ENCODE measurements around the gene DARS2.
"Not testable (repeated sequence)": the region's sequence is repeated elsewhere in the genome, so short reads cannot be mapped to it uniquely, and the experiment has no call there.

Gene DARS2

DNA sequence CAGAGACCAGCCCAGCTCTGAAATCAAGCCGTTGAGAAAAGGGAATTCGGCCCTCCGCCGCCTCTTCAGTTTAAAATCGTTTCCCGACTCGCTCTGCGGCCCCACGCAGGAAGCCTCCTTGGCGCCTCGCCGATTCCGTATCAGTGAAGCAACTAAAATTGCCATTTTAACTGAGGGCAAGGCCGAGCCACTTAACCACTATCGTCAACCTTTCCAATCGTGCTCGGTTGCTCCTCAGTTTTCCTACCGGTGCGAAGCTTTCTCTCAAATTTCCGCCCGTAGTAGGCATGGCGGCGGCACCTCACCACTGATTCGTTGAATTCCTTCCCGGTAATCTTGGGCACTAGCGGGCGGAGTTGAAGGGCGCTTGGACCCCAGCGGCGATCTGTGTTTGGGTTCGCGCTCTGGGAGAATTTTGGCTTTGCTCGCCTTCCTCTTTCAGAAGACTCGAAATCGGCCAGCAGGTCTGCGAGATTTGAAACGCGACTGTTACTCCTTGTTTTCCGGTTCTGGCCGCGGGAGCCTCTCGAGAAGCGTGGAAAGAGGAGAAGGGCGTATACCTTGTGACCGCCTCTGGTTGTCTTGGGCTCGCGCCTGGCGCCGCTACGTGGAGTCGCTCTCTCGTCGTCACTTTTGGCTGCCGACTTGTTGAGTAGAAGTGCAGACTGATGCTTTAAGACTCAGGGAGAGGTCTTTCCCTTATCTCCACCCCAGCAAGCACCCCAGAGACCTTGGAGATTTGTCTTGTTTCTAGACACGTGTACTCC, at the start of gene DARS2, which contains the start of gene CENPL:
TSS of gene DARS2 (plus strand) at position 359 of the 767 bp plus-strand sequence. CDS start 557 bp downstream, outside the sequence.
TSS of gene CENPL (minus strand) at position 569 of the 767 bp plus-strand sequence. CDS start 13,584 bp downstream, outside the sequence.
- peak; percentile 99 for DNase-seq

GRCh38 chr1:173775578-173776226, 48.8 kb upstream of the DARS2 start:
- peak; percentile 22 for DNase-seq

DNA sequence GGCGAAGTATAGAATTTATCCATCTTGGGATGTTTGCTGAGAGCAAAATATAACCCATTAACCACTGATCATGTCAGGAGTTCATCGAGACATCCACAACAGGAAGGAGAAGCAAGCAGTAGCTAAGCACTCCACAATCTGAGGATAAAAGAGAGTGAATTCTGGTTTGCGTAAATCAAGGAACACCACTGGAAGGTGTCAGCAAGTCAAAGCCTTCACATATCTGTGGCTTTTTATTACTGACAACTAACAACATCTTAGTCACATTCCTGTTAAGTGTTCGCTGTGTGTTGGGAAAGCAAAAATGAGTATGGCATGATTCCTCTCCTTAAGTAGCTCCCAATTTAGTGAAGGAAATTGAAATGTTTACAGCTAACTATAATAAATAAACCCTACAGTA, 44.5 kb upstream of the DARS2 start:
- DNase-seq: no peak

DNA sequence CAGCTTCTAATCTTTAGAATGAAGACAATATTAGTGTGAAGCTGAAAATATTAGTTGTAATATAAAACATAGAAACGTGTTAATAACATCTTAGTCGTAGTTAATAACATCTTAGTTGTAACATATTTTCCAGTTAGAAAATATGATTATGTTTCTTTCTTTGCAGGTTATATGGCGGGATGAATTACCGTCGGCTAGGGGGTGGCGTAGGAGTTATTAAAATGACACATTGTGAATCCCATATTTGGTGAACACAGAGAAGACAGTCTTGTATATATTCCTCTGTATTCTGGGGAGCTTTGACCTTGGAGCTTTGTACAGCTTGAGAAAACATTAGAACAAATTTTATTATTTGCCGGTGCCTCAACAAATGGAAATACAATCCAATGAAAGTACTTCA, 39.5 kb upstream of the DARS2 start:
- DNase-seq: no peak

DNA sequence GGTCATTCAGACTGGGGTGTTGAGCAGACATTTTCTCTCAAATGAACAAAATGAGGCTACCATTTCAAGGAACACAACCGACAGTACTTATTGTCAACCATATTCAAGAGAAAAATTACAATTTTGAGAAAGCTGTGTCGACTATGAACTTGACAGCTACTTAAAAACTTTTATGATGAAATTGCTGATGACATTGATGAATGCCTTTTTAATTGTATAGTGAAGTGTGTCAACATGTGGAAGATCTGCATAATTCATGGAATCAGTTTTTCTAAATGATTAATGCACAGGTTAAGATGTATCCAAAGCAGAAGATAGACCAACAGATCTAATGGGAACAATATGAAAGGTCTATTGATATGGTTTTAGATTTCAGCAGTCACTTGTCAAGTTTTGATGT, 34.6 kb upstream of the DARS2 start:
- DNase-seq: no peak

DNA sequence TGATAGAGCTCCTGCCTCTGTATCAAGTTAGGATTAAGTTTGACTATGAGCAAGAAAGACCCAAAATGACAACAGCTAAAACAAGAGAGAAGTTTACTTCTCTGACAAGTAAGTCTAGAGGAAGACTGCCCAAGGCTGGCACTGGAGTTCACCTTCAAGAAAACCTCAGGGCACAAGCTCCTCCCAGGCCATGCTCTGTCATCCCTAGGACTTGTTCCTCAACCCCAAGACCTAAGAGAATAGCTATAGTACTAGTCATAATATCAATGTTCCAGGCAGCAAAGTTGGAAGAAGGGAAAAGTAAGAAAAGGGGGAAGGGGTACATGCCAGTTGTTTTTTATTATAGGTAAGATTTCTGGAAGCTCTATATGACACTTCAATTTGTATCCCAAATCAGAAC, 26.4 kb upstream of the DARS2 start:
- no peak for DNase-seq

DNA sequence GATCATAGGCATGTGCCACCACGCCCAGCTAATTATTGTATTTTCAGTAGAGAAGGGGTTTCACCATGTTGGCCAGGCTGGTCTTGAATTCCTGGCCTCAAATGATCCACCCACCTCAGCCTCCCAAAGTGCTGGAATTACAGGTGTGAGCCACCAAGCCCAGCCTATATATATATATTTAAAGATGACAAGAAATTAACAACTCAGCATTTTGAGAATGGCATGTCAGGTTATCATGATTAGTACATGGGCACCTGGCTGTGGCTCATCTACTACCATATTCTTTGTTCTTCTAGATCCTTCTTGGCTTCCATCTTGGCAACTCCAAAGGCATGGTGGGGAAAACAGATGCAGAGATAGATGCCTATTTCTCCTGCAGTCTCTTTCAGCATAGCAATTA, 24.5 kb upstream of the DARS2 start:
- not testable (repeated sequence) for DNase-seq

GRCh38 chr1:173802961-173803360, 21.5 kb upstream of the DARS2 start:
- DNase-seq: no peak

- not testable (repeated sequence) for DNase-seq
Measured at GRCh38 chr1:173813654-173814053, 10.8 kb upstream of the DARS2 start.

DNA sequence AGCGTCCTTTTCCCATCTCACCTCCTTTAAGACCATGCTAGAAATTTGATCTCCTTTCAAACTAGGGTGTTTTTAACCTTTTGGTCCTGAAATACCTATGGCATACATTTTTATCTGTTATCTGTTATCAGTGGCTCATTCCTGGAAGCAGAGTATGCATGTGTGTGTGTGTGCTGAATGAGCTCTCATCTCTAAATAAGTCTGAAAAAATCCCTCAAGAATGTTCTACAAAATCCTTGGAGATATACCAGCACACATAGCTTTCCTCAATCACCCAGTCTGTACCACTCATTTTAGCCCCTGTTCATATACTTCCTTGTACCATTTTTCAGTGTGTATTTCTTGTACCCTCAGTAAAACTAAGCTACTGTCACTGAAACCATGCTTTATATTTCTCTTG, 6.0 kb upstream of the DARS2 start:
- DNase-seq: no peak

DNA sequence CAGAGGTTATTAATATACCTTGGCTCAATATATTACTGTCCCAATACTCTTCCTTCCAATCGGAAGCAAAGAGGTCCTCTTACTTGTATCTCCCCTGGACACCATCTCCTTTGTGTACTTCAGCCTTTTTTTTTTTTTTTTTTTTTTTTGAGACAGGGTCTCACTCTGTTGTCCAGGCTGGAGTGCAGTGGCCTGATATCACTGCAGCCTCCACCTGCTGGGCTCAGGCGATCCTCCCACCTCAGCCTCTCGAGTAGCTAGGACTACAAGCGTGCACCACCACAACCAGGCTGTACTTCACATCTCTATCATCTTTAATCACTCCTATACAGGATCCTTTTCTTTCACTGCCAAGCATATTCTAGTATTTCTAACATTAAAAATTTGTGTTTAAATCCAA, 2.8 kb upstream of the DARS2 start:
- no peak for DNase-seq

DNA sequence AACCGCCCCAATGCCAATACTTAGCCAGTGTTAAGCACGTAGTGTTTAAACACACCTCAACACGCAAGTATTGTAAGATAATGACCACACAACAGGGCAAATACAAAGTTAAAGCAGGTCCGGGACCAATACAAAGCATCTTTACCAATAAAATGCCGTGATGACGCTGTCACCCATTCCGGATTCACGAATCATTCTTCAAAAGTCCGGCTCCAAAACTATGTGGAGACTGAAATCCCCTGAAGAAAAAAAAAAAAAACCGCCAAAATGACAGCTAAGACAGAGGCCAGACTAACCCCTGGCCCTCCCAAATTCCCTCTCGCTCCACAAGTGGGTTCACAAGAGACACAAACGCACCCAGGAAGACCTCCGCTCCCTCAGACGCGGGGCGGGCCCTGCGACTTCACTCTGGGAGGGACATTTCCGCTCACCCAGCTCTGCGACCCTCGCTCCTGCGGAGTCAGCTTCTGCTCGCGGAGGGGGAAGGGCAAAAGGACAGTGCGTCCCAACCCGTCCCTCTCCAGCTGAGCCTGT, 625 bp upstream of the DARS2 start:
- DNase-seq: no peak

DNA sequence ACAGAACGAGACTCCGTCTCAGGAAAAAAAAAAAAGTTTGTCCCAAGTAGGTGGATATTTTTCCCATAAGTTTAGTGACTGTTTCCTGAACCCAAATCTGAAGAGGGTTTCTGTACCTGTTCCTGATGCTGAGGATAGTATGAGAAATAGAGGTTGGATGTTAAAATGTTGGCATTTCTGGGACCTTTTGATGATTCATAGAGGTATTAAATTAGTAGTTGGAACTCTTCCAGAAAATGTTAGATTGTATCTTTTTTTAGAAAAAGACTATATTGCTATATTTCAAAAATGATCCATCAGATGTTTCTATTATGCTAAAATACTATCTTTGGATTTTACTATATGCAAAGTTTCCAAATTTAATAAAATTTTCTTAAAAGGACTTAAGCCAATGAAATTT, 3.1 kb downstream of the DARS2 start:
- DNase-seq: peak; percentile 40

- DNase-seq: no peak
Measured at GRCh38 chr1:173832748-173833147, 8.3 kb downstream of the DARS2 start.

- DNase-seq: no peak
Measured at GRCh38 chr1:173852105-173852504, 27.6 kb downstream of the DARS2 start.

DNA sequence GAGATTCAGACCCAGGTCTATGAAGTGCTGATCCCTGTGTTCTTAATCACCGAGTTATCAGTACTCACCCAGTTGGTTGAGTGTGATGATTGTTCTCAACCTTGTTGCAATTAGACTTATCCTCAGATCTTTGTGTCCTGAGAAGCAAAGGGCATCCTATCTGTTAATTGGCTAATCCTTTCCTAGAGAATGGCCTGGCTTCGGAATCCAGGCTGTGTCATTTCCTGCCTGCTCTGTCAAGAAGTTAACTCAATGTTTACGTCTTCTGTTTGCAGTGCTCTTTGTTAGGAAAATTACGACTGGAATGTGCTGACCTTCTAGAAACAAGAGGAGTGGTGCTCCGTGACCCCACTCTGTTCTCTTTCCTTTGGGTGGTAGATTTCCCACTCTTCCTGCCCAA, 28.6 kb downstream of the DARS2 start:
- no peak for DNase-seq

GRCh38 chr1:173856014-173856413, 31.5 kb downstream of the DARS2 start:
- no peak for DNase-seq

DNA sequence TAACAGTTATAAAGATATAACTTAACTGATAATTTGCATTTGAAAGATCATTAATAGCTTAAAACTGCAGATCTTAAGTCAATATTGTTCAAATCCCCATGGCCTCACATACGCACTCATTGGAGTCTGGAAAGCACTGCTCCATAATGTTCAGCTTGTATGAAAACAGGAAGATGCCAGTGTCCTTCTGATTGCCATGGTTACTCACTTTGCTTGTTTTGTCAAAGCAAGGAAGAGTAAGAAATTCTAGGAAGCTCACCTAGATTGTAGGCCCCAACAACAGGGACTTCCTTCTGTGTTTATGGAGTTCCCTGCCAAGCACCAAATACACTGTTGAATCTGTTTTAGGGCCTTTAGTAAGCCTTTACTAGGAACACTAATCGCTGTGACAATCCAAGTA, 32.4 kb downstream of the DARS2 start:
- DNase-seq: no peak

GRCh38 chr1:173857363-173857917, 33.0 kb downstream of the DARS2 start:
- DNase-seq: no peak

DNA sequence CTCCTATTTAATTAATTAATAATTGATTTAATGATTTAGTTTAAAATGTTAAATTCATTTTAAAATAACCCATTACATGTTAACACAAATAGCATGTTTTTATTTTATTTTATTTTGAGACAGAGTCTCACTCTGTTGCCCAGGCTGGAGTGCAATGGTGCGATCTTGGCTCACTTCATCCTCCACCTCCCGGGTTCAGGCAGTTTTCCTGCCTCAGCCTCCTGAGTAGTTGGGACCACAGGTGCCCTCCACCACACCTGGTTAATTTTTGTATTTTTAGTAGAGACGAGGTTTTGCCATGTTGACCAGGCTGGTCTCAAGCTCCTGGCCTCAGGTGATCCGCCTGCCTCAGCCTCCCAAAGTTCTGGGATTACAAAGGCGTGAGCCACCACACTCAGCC, 35.1 kb downstream of the DARS2 start:
- not testable (repeated sequence) for DNase-seq

DNA sequence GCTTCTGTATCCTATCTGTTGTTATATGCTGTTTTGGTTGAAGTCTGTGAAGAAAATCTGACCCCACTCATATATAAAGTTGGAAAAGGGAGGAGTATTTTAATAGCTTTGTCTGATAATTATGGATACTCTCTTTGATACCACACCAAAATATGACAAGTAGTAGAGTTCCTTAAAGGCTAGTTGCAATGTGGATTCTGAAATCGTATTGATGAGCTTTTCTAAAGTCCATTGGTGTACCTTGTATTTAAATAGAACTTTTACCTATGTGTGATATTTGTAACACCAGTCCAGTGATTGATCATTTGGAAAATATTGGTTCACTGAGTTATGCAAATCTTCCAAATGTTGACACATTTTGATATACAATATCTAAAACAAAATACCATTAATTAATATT, 35.6 kb downstream of the DARS2 start:
- DNase-seq: peak; percentile 11

- DNase-seq: peak; percentile 63
Measured at GRCh38 chr1:173861731-173862145, 37.3 kb downstream of the DARS2 start.

DNA sequence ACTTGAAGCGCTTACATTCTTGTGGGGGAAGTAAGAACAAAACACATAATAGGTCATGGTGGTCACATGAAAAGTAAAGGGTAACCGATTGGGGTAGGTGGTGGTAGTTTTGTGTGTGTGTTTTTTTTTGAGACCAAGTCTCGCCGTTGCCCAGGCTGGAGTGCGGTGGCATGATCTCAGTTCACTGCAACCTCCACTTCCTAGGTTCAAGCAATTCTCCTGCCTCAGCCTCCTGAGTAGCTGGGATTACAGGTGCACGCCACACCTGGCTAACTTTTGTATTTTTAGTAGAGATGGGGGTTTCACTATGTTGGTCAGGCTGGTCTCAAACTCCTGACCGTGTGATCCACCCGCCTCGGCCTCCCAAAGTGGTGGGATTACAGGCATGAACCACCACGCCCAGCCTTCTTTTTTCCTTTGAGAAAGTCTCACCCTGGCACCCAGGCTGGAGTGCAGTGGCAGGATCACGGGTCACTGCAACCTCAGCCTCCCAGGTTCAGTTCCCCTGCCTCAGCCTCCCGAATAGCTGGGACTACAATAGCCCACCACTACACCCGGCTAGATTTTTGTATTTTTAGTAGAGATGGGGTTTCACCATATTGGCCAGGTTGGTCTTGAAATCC, 37.8 kb downstream of the DARS2 start:
- peak; percentile 51 for DNase-seq

All from hematopoietic multipotent progenitor cell treated with erythropoietin and hydrocortisone succinate and interleukin-3 and kit ligand, for 6 days (in vitro differentiated cells).